HCT116 (cell line): ENCODE measurements around the gene ZNRF3.

Experiments
- EZH2 ChIP-seq: fragments of 200-600 bp; sonication (generic); IDR thresholded peaks from 2 replicates; pipeline ENCODE4 v1.6.1; 2017; ENCODE audit warnings: antibody characterized with exemption, mixed run types
- POLR2A ChIP-seq: IDR thresholded peaks from 2 replicates; pipeline ENCODE4 v1.7.0; 2011; ENCODE audit warnings: borderline replicate concordance; ENCODE audit not compliant: insufficient read depth, insufficient read length; ENCODE audit errors: extremely low read depth
- ZNF274 ChIP-seq: fragments of 200-500 bp; sonication (Bioruptor generic); IDR thresholded peaks from 2 replicates; pipeline ENCODE4 v1.6.1; 2014; ENCODE audit warnings: mild to moderate bottlenecking, low read depth, low read length, inconsistent platforms
- TF ChIP-seq, protein P1 (sequence below), 3 experiments: fragments of 200-600 bp in 1 of 3; sonication (generic) in 1 of 3; IDR thresholded peaks in 2 of 3; conservative IDR thresholded peaks in 1 of 3; 2 replicates each; pipeline ENCODE4 v1.5.1; 2012 to 2017; ENCODE audit warnings: low read depth in 2 of 3, low read length in 2 of 3, antibody characterized with exemption in 1 of 3, borderline replicate concordance in 1 of 3, control low read depth in 1 of 3, mild to moderate bottlenecking in 1 of 3, mixed read lengths in 1 of 3, mixed run types in 1 of 3, moderate library complexity in 1 of 3; ENCODE audit not compliant: insufficient read depth in 1 of 3

GRCh38 chr22:29029202-29030000 lies 146.0 kb downstream of the ZNRF3 start:
- no peak for TF ChIP-seq ZNF274
- TF ChIP-seq, protein P1, sequence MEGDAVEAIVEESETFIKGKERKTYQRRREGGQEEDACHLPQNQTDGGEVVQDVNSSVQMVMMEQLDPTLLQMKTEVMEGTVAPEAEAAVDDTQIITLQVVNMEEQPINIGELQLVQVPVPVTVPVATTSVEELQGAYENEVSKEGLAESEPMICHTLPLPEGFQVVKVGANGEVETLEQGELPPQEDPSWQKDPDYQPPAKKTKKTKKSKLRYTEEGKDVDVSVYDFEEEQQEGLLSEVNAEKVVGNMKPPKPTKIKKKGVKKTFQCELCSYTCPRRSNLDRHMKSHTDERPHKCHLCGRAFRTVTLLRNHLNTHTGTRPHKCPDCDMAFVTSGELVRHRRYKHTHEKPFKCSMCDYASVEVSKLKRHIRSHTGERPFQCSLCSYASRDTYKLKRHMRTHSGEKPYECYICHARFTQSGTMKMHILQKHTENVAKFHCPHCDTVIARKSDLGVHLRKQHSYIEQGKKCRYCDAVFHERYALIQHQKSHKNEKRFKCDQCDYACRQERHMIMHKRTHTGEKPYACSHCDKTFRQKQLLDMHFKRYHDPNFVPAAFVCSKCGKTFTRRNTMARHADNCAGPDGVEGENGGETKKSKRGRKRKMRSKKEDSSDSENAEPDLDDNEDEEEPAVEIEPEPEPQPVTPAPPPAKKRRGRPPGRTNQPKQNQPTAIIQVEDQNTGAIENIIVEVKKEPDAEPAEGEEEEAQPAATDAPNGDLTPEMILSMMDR (IDR thresholded peaks at IDR 0.05 in 2 of 3, conservative IDR thresholded peaks at IDR 0.05 in 1 of 3; ENCODE audit: borderline replicate concordance in 1 of 3, insufficient read depth in 1 of 3, low read depth in 2 of 3, low read length in 2 of 3): no peak
- no peak for TF ChIP-seq POLR2A
- TF ChIP-seq EZH2: no peak
